Liver (tissue), 3 donors: ENCODE data around the gene ATG10.

Source experiments
- GABPA ChIP-seq, 2 donors: IDR thresholded peaks in 1 of 2; conservative IDR thresholded peaks in 1 of 2; 2 replicates each; pipeline ENCODE4 v1.6.1; 2016; ENCODE audit warnings: antibody characterized with exemption in 2 of 2, mild to moderate bottlenecking in 1 of 2, moderate library complexity in 1 of 2
- MAX ChIP-seq: IDR thresholded peaks from 2 replicates; pipeline ENCODE4 v1.6.1; 2016; ENCODE audit warnings: antibody characterized with exemption
- SP1 ChIP-seq: IDR thresholded peaks from 2 replicates; pipeline ENCODE4 v1.6.1; 2018; ENCODE audit warnings: antibody characterized with exemption, mild to moderate bottlenecking
- TAF1 ChIP-seq: conservative IDR thresholded peaks from 2 replicates; pipeline ENCODE4 v1.6.1; 2016; ENCODE audit warnings: antibody characterized with exemption, mild to moderate bottlenecking
- YY1 ChIP-seq: IDR thresholded peaks from 2 replicates; pipeline ENCODE4 v1.6.1; 2016; ENCODE audit warnings: antibody characterized with exemption, mild to moderate bottlenecking
- TF ChIP-seq, protein P1 (sequence below): fragments of 150-350 bp; IDR thresholded peaks from 2 replicates; pipeline ENCODE4 v1.5.1; 2017; ENCODE audit warnings: improper control_type of control experiment, low read depth, low read length; ENCODE audit not compliant: missing input control
- TF ChIP-seq, protein P2 (sequence below): IDR thresholded peaks from 2 replicates; pipeline ENCODE4 v1.6.1; 2016; ENCODE audit warnings: antibody characterized with exemption, mild to moderate bottlenecking
- donor health status: healthy.
- donor health status: healthy.

GRCh38 chr5:82178378-82178777 is 206.6 kb downstream of the ATG10 start:
- TF ChIP-seq, protein P1, sequence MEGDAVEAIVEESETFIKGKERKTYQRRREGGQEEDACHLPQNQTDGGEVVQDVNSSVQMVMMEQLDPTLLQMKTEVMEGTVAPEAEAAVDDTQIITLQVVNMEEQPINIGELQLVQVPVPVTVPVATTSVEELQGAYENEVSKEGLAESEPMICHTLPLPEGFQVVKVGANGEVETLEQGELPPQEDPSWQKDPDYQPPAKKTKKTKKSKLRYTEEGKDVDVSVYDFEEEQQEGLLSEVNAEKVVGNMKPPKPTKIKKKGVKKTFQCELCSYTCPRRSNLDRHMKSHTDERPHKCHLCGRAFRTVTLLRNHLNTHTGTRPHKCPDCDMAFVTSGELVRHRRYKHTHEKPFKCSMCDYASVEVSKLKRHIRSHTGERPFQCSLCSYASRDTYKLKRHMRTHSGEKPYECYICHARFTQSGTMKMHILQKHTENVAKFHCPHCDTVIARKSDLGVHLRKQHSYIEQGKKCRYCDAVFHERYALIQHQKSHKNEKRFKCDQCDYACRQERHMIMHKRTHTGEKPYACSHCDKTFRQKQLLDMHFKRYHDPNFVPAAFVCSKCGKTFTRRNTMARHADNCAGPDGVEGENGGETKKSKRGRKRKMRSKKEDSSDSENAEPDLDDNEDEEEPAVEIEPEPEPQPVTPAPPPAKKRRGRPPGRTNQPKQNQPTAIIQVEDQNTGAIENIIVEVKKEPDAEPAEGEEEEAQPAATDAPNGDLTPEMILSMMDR = no peak
- TF ChIP-seq MAX (no peak), TAF1 (no peak), SP1 (no peak), YY1 (no peak), GABPA (IDR thresholded peaks at IDR 0.05 in 1 of 2, conservative IDR thresholded peaks at IDR 0.05 in 1 of 2) (no peak)
- TF ChIP-seq, protein P2, sequence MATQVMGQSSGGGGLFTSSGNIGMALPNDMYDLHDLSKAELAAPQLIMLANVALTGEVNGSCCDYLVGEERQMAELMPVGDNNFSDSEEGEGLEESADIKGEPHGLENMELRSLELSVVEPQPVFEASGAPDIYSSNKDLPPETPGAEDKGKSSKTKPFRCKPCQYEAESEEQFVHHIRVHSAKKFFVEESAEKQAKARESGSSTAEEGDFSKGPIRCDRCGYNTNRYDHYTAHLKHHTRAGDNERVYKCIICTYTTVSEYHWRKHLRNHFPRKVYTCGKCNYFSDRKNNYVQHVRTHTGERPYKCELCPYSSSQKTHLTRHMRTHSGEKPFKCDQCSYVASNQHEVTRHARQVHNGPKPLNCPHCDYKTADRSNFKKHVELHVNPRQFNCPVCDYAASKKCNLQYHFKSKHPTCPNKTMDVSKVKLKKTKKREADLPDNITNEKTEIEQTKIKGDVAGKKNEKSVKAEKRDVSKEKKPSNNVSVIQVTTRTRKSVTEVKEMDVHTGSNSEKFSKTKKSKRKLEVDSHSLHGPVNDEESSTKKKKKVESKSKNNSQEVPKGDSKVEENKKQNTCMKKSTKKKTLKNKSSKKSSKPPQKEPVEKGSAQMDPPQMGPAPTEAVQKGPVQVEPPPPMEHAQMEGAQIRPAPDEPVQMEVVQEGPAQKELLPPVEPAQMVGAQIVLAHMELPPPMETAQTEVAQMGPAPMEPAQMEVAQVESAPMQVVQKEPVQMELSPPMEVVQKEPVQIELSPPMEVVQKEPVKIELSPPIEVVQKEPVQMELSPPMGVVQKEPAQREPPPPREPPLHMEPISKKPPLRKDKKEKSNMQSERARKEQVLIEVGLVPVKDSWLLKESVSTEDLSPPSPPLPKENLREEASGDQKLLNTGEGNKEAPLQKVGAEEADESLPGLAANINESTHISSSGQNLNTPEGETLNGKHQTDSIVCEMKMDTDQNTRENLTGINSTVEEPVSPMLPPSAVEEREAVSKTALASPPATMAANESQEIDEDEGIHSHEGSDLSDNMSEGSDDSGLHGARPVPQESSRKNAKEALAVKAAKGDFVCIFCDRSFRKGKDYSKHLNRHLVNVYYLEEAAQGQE = no peak
